ENCODE measurements around the gene GALNT17. TPM values are rescaled to one million over a fixed set of nuclear protein-coding genes. Genes with fewer than 3 reads are reported as not detected.

Gene GALNT17
- total RNA-seq, 4 donors from 2014 or later, result 51.1 to 95.6 (median 69.8) TPM

GRCh38 chr7:71132377-71133231, 660 bp downstream of the GALNT17 start:
- Histone ChIP-seq H3K4me3 (peak overlapping the region; percentile 79 to 86 (median 82)), H3K27ac (replicated peaks in 1 of 4) (peak overlapping the region; percentile 81 to 90 (median 85)), H3K4me1 (peaks cover 0 to 60% (median 48%) of the 10 kb centered on the region in 4 donors), H3K9me3 (no peaks in the 10 kb centered on the region), H3K27me3 (peaks cover 0 to 26% (median 0%) of the 10 kb centered on the region in 4 donors), H3K36me3 (no peaks in the 10 kb centered on the region)
- no peak for TF ChIP-seq EP300 (IDR thresholded peaks at IDR 0.05)
- no peak for TF ChIP-seq POLR2A (IDR thresholded peaks at IDR 0.05; ENCODE audit: low read depth)
- TF ChIP-seq CTCF (IDR thresholded peaks at IDR 0.05), result no peak
- TF ChIP-seq POLR2AphosphoS5 (IDR thresholded peaks at IDR 0.05), result peak in 1 of 2 donors; percentile 43
- intact Hi-C loops (cut with DNase I), result loop anchor here (5.0 to 10.0 kb wide), 2 partner anchors 382 to 600 kb away; no protein-coding TSS in a partner anchor
- DNase-seq (ENCODE audit: extremely low spot score), result no peak
- WGBS, result 5% methylated on average over 14 of the region's 88 CpGs

GRCh38 chr7:71133232-71133622, 1.3 kb downstream of the GALNT17 start:
- peak overlapping the region; percentile 81 to 90 (median 85) for H3K27ac ChIP-seq (replicated peaks in 1 of 4)
- intact Hi-C loops (cut with DNase I), result loop anchor here (5.0 to 10.0 kb wide), 2 partner anchors 382 to 599 kb away; no protein-coding TSS in a partner anchor
- no peak for TF ChIP-seq EP300 (IDR thresholded peaks at IDR 0.05)
- TF ChIP-seq POLR2A (IDR thresholded peaks at IDR 0.05; ENCODE audit: low read depth), result no peak
- peak overlapping the region; percentile 79 to 86 (median 82) for H3K4me3 ChIP-seq
- H3K27me3 ChIP-seq, result peaks cover 0 to 26% (median 0%) of the 10 kb centered on the region in 4 donors
- DNase-seq (ENCODE audit: extremely low spot score), result no peak
- 2% methylated on average over 13 of the region's 17 CpGs for WGBS
- peaks cover 0 to 60% (median 48%) of the 10 kb centered on the region in 4 donors for H3K4me1 ChIP-seq
- no peaks in the 10 kb centered on the region for H3K9me3 ChIP-seq
- no peaks in the 10 kb centered on the region for H3K36me3 ChIP-seq

GRCh38 chr7:71133856-71134255, 1.9 kb downstream of the GALNT17 start:
- no peaks in the 10 kb centered on the region for H3K36me3 ChIP-seq
- intact Hi-C loops (cut with DNase I), result loop anchor here (5.0 to 10.0 kb wide), 2 partner anchors 381 to 598 kb away; no protein-coding TSS in a partner anchor
- peak overlapping the region; percentile 79 to 86 (median 82) for H3K4me3 ChIP-seq
- H3K4me1 ChIP-seq, result peaks cover 0 to 60% (median 48%) of the 10 kb centered on the region in 4 donors
- peaks cover 0 to 26% (median 0%) of the 10 kb centered on the region in 4 donors for H3K27me3 ChIP-seq
- no peak for DNase-seq (ENCODE audit: extremely low spot score)
- no peaks in the 10 kb centered on the region for H3K9me3 ChIP-seq
- 68% methylated on average over 11 of the region's 11 CpGs for WGBS
- TF ChIP-seq POLR2A (IDR thresholded peaks at IDR 0.05; ENCODE audit: low read depth) (no peak), CTCF (IDR thresholded peaks at IDR 0.05) (no peak), EP300 (IDR thresholded peaks at IDR 0.05) (no peak)
- H3K27ac ChIP-seq (replicated peaks in 1 of 4), result peak overlapping the region in 3 of 4 donors; percentile 82 to 90 (median 88)

GRCh38 chr7:71135116-71135515, 3.2 kb downstream of the GALNT17 start:
- Histone ChIP-seq H3K36me3 (peaks cover 0 to 3% (median 1%) of the 10 kb centered on the region in 4 donors), H3K4me1 (peaks cover 0 to 62% (median 48%) of the 10 kb centered on the region in 4 donors), H3K27me3 (peaks cover 0 to 26% (median 0%) of the 10 kb centered on the region in 4 donors), H3K9me3 (no peaks in the 10 kb centered on the region), H3K4me3 (peak overlapping the region in 1 of 4 donors; percentile 2), H3K27ac (replicated peaks in 1 of 4) (peak overlapping the region in 3 of 4 donors; percentile 28 to 75 (median 63))
- intact Hi-C loops (cut with DNase I), result loop anchor here (10.0 kb wide), 1 partner anchor 380 kb away; no protein-coding TSS in a partner anchor
- DNase-seq (ENCODE audit: extremely low spot score), result no peak
- 94% methylated on average over 1 of the region's 4 CpGs for whole genome bisulfite sequencing
- TF ChIP-seq POLR2AphosphoS5 (IDR thresholded peaks at IDR 0.05) (no peak), CTCF (IDR thresholded peaks at IDR 0.05) (no peak), POLR2A (IDR thresholded peaks at IDR 0.05; ENCODE audit: low read depth) (no peak), EP300 (IDR thresholded peaks at IDR 0.05) (no peak)

- H3K4me1 ChIP-seq, result peaks cover 0 to 57% (median 43%) of the 10 kb centered on the region in 4 donors
- intact Hi-C loops (cut with DNase I), result loop anchor here (10.0 kb wide), 1 partner anchor 379 kb away; no protein-coding TSS in a partner anchor
Measured at GRCh38 chr7:71135663-71136062, 3.7 kb downstream of the GALNT17 start.

More at GRCh38 chr7:71135663-71136062, 3.7 kb downstream of the GALNT17 start:
- no peak for DNase-seq (ENCODE audit: extremely low spot score)
- H3K27me3 ChIP-seq, result peaks cover 0 to 26% (median 0%) of the 10 kb centered on the region in 4 donors
- H3K36me3 ChIP-seq, result peaks cover 0 to 8% (median 3%) of the 10 kb centered on the region in 4 donors
- H3K4me3 ChIP-seq, result peak overlapping the region in 1 of 4 donors; percentile 2
- H3K9me3 ChIP-seq, result no peaks in the 10 kb centered on the region
- H3K27ac ChIP-seq (replicated peaks in 1 of 4), result peak overlapping the region in 3 of 4 donors; percentile 28 to 75 (median 63)
- peak; percentile 33 to 47 for TF ChIP-seq POLR2AphosphoS5 (IDR thresholded peaks at IDR 0.05)
- no peak for TF ChIP-seq POLR2A (IDR thresholded peaks at IDR 0.05; ENCODE audit: low read depth)
- WGBS, result 23% methylated on average over 4 of the region's 4 CpGs

Data from esophagus muscularis mucosa (tissue), 4 donors.